ENCODE measurements around the gene CFAP45. TPM values are rescaled to one million over a fixed set of nuclear protein-coding genes. Genes with fewer than 3 reads are reported as not detected.

CFAP45 gene
- total RNA-seq, 1 experiment from 2014 or later = 3.6 TPM

GRCh38 chr1:159935305-159935704 is 35.3 kb upstream of the CFAP45 start:
- intact Hi-C loops (cut with micrococcal nuclease; ENCODE audit: unreplicated experiment) = loop anchor here (5.0 kb wide), 1 partner anchor 142 kb away; no protein-coding TSS in a partner anchor
- DNase-seq (ENCODE audit: low spot score) = no peak
- Histone ChIP-seq H3K4me1 (ENCODE audit: insufficient read depth, low read length, poor library complexity, severe bottlenecking) (peaks cover 11% of the 10 kb centered on the region), H3K9me3 (ENCODE audit: low read depth, low read length, poor library complexity, severe bottlenecking) (no peaks in the 10 kb centered on the region), H3K4me3 (ENCODE audit: low read depth, low read length, poor library complexity, severe bottlenecking) (no peak overlapping the region), H3K36me3 (ENCODE audit: insufficient read depth, low read length, poor library complexity, severe bottlenecking) (no peaks in the 10 kb centered on the region), H3K27ac (ENCODE audit: low read depth, low read length, poor library complexity, severe bottlenecking) (no peak overlapping the region), H3K27me3 (replicated peaks; ENCODE audit: insufficient read depth, low read depth, low read length, poor library complexity) (no peaks in the 10 kb centered on the region)
- ChIA-PET CTCF (interaction anchor here (1.3 kb wide), 1 partner anchor 73 kb away, joined by 5 read pairs; no protein-coding TSS in a partner anchor), POLR2A (ENCODE audit: low non-redundant PET) (interaction anchor here (0.6 kb wide), 1 partner anchor 100 kb away, joined by 3 read pairs; no protein-coding TSS in a partner anchor)
- TF ChIP-seq CTCF (conservative IDR thresholded peaks at IDR 0.05; ENCODE audit: low read depth, low read length) = no peak
- TF ChIP-seq EZH2 (IDR thresholded peaks at IDR 0.05; ENCODE audit: borderline replicate concordance, low read depth, low read length, poor library complexity, severe bottlenecking) = no peak
- BruUV-seq (replicated peaks) = no TSS peak

GRCh38 chr1:159934136-159935039 is 34.4 kb upstream of the CFAP45 start:
- H3K4me3 ChIP-seq (ENCODE audit: low read depth, low read length, poor library complexity, severe bottlenecking) = no peak overlapping the region
- H3K36me3 ChIP-seq (ENCODE audit: insufficient read depth, low read length, poor library complexity, severe bottlenecking) = no peaks in the 10 kb centered on the region
- no TSS peak for BruUV-seq (replicated peaks)
- intact Hi-C loops (cut with micrococcal nuclease; ENCODE audit: unreplicated experiment) = loop anchor here (5.0 kb wide), 1 partner anchor 143 kb away; no protein-coding TSS in a partner anchor
- peaks cover 11% of the 10 kb centered on the region for H3K4me1 ChIP-seq (ENCODE audit: insufficient read depth, low read length, poor library complexity, severe bottlenecking)
- H3K9me3 ChIP-seq (ENCODE audit: low read depth, low read length, poor library complexity, severe bottlenecking) = no peaks in the 10 kb centered on the region
- ChIA-PET CTCF (no interaction called here), POLR2A (ENCODE audit: low non-redundant PET) (interaction anchor here (0.6 kb wide), 1 partner anchor 101 kb away, joined by 3 read pairs; no protein-coding TSS in a partner anchor)
- no peak for DNase-seq (ENCODE audit: low spot score)
- no peak for TF ChIP-seq CTCF (conservative IDR thresholded peaks at IDR 0.05; ENCODE audit: low read depth, low read length)
- TF ChIP-seq EZH2 (IDR thresholded peaks at IDR 0.05; ENCODE audit: borderline replicate concordance, low read depth, low read length, poor library complexity, severe bottlenecking) = no peak
- H3K27ac ChIP-seq (ENCODE audit: low read depth, low read length, poor library complexity, severe bottlenecking) = no peak overlapping the region
- H3K27me3 ChIP-seq (replicated peaks; ENCODE audit: insufficient read depth, low read depth, low read length, poor library complexity) = no peaks in the 10 kb centered on the region

GRCh38 chr1:159933347-159933746 is 33.4 kb upstream of the CFAP45 start:
- H3K9me3 ChIP-seq (ENCODE audit: low read depth, low read length, poor library complexity, severe bottlenecking) = no peaks in the 10 kb centered on the region
- intact Hi-C loops (cut with micrococcal nuclease; ENCODE audit: unreplicated experiment) = no loop called here

More at GRCh38 chr1:159933347-159933746, 33.4 kb upstream of the CFAP45 start:
- POLR2A ChIA-PET (ENCODE audit: low non-redundant PET) = no interaction called here
- no peak for TF ChIP-seq CTCF (conservative IDR thresholded peaks at IDR 0.05; ENCODE audit: low read depth, low read length)
- no peak for DNase-seq (ENCODE audit: low spot score)
- Histone ChIP-seq H3K36me3 (ENCODE audit: insufficient read depth, low read length, poor library complexity, severe bottlenecking) (no peaks in the 10 kb centered on the region), H3K27me3 (replicated peaks; ENCODE audit: insufficient read depth, low read depth, low read length, poor library complexity) (no peaks in the 10 kb centered on the region), H3K4me1 (ENCODE audit: insufficient read depth, low read length, poor library complexity, severe bottlenecking) (peaks cover 11% of the 10 kb centered on the region), H3K27ac (ENCODE audit: low read depth, low read length, poor library complexity, severe bottlenecking) (no peak overlapping the region), H3K4me3 (ENCODE audit: low read depth, low read length, poor library complexity, severe bottlenecking) (no peak overlapping the region)
- BruUV-seq (replicated peaks) = no TSS peak
- CTCF ChIA-PET = interaction anchor here (1.5 kb wide), 1 partner anchor 74 kb away, joined by 5 read pairs; no protein-coding TSS in a partner anchor
